Measurements from ENCODE around the gene CCL11. TPM values are rescaled to one million over a fixed set of nuclear protein-coding genes. Genes with fewer than 3 reads are reported as not detected.

The CCL11 gene
- total RNA-seq, 6 experiments from 2014 or later, result not detected

- Mint-ChIP-seq H3K27me3 (ENCODE audit: insufficient read depth) (peaks cover 2% of the 10 kb centered on the region; the same call in 1 of the 2 replicates), H3K36me3 (ENCODE audit: low read depth) (no peaks in the 10 kb centered on the region), H3K4me1 (ENCODE audit: low read depth) (peaks cover 62% of the 10 kb centered on the region), H3K9me3 (no peaks in the 10 kb centered on the region), H3K4me3 (no peak overlapping the region; the same call in 1 of the 2 replicates), H3K27ac (no peak overlapping the region; the same call in 1 of the 2 replicates)
- no peak for DNase-seq
- TF ChIP-seq CTCF (IDR thresholded peaks at IDR 0.05), result no peak
Observed at GRCh38 chr17:34301986-34302385, 16.4 kb downstream of the CCL11 start.

- TF ChIP-seq CTCF (IDR thresholded peaks at IDR 0.05), result no peak
- no peak overlapping the region for H3K4me3 Mint-ChIP-seq
- H3K9me3 Mint-ChIP-seq, result no peaks in the 10 kb centered on the region
- DNase-seq, result no peak
- H3K4me1 Mint-ChIP-seq (ENCODE audit: low read depth), result peaks cover 68% of the 10 kb centered on the region
- H3K27ac Mint-ChIP-seq, result no peak overlapping the region
- H3K27me3 Mint-ChIP-seq (ENCODE audit: insufficient read depth), result peaks cover 3% of the 10 kb centered on the region; the same call in 1 of the 2 replicates
- H3K36me3 Mint-ChIP-seq (ENCODE audit: low read depth), result no peaks in the 10 kb centered on the region
Observed at GRCh38 chr17:34302636-34303035, 17.1 kb downstream of the CCL11 start.

- no peak for TF ChIP-seq CTCF (IDR thresholded peaks at IDR 0.05)
- no peak overlapping the region for H3K27ac Mint-ChIP-seq
- peaks cover 66% of the 10 kb centered on the region for H3K4me1 Mint-ChIP-seq (ENCODE audit: low read depth)
- no peak overlapping the region for H3K4me3 Mint-ChIP-seq
- peaks cover 3% of the 10 kb centered on the region; the same call in 1 of the 2 replicates for H3K27me3 Mint-ChIP-seq (ENCODE audit: insufficient read depth)
- H3K9me3 Mint-ChIP-seq, result no peaks in the 10 kb centered on the region
- DNase-seq, result no peak
- H3K36me3 Mint-ChIP-seq (ENCODE audit: low read depth), result no peaks in the 10 kb centered on the region
Observed at GRCh38 chr17:34303606-34304005, 18.1 kb downstream of the CCL11 start.

- H3K27me3 Mint-ChIP-seq (ENCODE audit: insufficient read depth), result peaks cover 3% of the 10 kb centered on the region; the same call in 1 of the 2 replicates
- no peak for DNase-seq
- H3K36me3 Mint-ChIP-seq (ENCODE audit: low read depth), result no peaks in the 10 kb centered on the region
- no peak overlapping the region for H3K27ac Mint-ChIP-seq
- no peak for TF ChIP-seq CTCF (IDR thresholded peaks at IDR 0.05)
- no peaks in the 10 kb centered on the region for H3K9me3 Mint-ChIP-seq
- peaks cover 51% of the 10 kb centered on the region for H3K4me1 Mint-ChIP-seq (ENCODE audit: low read depth)
- H3K4me3 Mint-ChIP-seq, result no peak overlapping the region
Observed at GRCh38 chr17:34305061-34305460, 19.5 kb downstream of the CCL11 start.

GRCh38 chr17:34305606-34306005, 20.1 kb downstream of the CCL11 start:
- no peak for DNase-seq
- no peak for TF ChIP-seq CTCF (IDR thresholded peaks at IDR 0.05)
- no peak overlapping the region for H3K27ac Mint-ChIP-seq

GRCh38 chr17:34306466-34306865, 20.9 kb downstream of the CCL11 start:
- H3K27ac Mint-ChIP-seq, result no peak overlapping the region
- no peaks in the 10 kb centered on the region for H3K36me3 Mint-ChIP-seq (ENCODE audit: low read depth)
- H3K9me3 Mint-ChIP-seq, result no peaks in the 10 kb centered on the region
- peak; percentile 65 for DNase-seq
- H3K4me1 Mint-ChIP-seq (ENCODE audit: low read depth), result peaks cover 42% of the 10 kb centered on the region
- peak; percentile 82 for TF ChIP-seq CTCF (IDR thresholded peaks at IDR 0.05)
- no peak overlapping the region for H3K4me3 Mint-ChIP-seq
- peaks cover 3% of the 10 kb centered on the region; the same call in 1 of the 2 replicates for H3K27me3 Mint-ChIP-seq (ENCODE audit: insufficient read depth)

More at GRCh38 chr17:34305606-34306005, 20.1 kb downstream of the CCL11 start:
- Mint-ChIP-seq H3K36me3 (ENCODE audit: low read depth) (no peaks in the 10 kb centered on the region), H3K4me1 (ENCODE audit: low read depth) (peaks cover 46% of the 10 kb centered on the region), H3K4me3 (no peak overlapping the region), H3K9me3 (no peaks in the 10 kb centered on the region), H3K27me3 (ENCODE audit: insufficient read depth) (peaks cover 3% of the 10 kb centered on the region; the same call in 1 of the 2 replicates)

Measured in HFFc6 (cell line).